Measurements from ENCODE around the gene ADI1. TPM values are rescaled to one million over a fixed set of nuclear protein-coding genes. Genes with fewer than 3 reads are reported as not detected.

ADI1 gene
- total RNA-seq, 1 donor from 2014 or later: 60.2 TPM

- peaks cover 79% of the 10 kb centered on the region for H3K36me3 ChIP-seq
- no peaks in the 10 kb centered on the region for H3K4me1 ChIP-seq
- TF ChIP-seq, protein P1, sequence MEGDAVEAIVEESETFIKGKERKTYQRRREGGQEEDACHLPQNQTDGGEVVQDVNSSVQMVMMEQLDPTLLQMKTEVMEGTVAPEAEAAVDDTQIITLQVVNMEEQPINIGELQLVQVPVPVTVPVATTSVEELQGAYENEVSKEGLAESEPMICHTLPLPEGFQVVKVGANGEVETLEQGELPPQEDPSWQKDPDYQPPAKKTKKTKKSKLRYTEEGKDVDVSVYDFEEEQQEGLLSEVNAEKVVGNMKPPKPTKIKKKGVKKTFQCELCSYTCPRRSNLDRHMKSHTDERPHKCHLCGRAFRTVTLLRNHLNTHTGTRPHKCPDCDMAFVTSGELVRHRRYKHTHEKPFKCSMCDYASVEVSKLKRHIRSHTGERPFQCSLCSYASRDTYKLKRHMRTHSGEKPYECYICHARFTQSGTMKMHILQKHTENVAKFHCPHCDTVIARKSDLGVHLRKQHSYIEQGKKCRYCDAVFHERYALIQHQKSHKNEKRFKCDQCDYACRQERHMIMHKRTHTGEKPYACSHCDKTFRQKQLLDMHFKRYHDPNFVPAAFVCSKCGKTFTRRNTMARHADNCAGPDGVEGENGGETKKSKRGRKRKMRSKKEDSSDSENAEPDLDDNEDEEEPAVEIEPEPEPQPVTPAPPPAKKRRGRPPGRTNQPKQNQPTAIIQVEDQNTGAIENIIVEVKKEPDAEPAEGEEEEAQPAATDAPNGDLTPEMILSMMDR (IDR thresholded peaks at IDR 0.05): no peak
- H3K27ac ChIP-seq: no peak overlapping the region
- no peaks in the 10 kb centered on the region for H3K9me3 ChIP-seq
- H3K4me3 ChIP-seq: no peak overlapping the region
- no peaks in the 10 kb centered on the region for H3K27me3 ChIP-seq (ENCODE audit: low read depth)
- ATAC-seq: no peak
- no peak for DNase-seq
- intact Hi-C loops (cut with DNase I): no loop called here
These were observed 22.8 kb upstream of the ADI1 start for GRCh38 chr2:3542107-3542506.

- Histone ChIP-seq H3K27me3 (ENCODE audit: low read depth) (no peaks in the 10 kb centered on the region), H3K36me3 (peaks cover 57% of the 10 kb centered on the region), H3K4me1 (peaks cover 16% of the 10 kb centered on the region), H3K27ac (no peak overlapping the region), H3K4me3 (no peak overlapping the region), H3K9me3 (no peaks in the 10 kb centered on the region)
- DNase-seq (no peak), ATAC-seq (no peak)
- TF ChIP-seq, protein P1 (IDR thresholded peaks at IDR 0.05): no peak
- intact Hi-C loops (cut with DNase I): no loop called here
These were observed 20.5 kb upstream of the ADI1 start for GRCh38 chr2:3539836-3540235.

- Histone ChIP-seq H3K36me3 (peaks cover 41% of the 10 kb centered on the region), H3K9me3 (no peaks in the 10 kb centered on the region), H3K27me3 (ENCODE audit: low read depth) (no peaks in the 10 kb centered on the region), H3K4me3 (peak overlapping the region; percentile 48), H3K4me1 (peaks cover 16% of the 10 kb centered on the region), H3K27ac (peak overlapping the region; percentile 88)
- intact Hi-C loops (cut with DNase I): no loop called here
- no peak for DNase-seq
- peak; percentile 70 to 74 for ATAC-seq
- TF ChIP-seq, protein P1 (IDR thresholded peaks at IDR 0.05): peak; percentile 49
These were observed 17.6 kb upstream of the ADI1 start for GRCh38 chr2:3536682-3537632.

DNA sequence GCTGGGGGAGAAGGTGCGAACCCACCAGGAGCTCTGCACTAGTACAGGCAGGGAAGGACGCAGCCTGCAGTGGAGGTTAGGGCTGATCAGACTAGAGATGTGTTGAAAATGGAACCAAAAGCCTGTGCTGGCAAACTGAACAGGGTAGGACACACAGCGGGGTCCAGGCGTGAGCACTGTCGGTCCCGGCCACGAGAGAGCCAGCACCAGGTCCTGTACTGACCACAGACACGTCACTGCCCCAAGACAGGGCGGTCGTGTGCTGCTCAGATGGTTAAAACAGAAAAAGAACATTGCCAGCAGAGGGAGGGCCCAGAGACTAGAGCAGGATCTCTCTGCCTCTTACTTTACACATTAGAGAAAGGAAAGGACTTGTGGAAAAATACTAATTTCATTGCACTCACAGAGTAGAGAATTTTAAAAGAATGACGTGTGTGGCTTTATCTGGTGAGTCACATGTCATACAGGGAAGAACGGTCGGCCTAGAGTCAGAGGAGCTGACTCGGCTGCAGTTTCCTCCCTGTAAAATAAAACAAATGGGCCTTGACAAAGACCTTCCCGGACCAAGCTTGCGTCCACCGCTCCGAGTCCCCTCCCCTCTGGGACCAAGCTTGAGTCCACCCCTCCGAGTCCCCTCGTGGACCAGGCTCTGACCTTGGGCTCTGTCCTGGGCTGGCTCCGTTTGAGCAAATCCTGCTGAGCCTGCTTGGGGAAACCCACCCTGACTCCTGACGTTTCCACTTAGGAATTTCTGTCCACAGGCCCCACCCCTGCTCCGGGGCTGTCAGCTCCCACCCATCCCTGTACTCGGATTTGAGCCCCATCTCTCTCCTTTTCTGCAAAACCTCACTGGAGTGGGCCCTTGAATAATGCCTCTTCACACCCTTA lies 16.7 kb upstream of the ADI1 start:
- intact Hi-C loops (cut with DNase I): no loop called here
- ATAC-seq: peak; percentile 86
- Histone ChIP-seq H3K27me3 (ENCODE audit: low read depth) (no peaks in the 10 kb centered on the region), H3K36me3 (peaks cover 33% of the 10 kb centered on the region), H3K4me1 (peaks cover 16% of the 10 kb centered on the region), H3K27ac (peak overlapping the region; percentile 88), H3K9me3 (no peaks in the 10 kb centered on the region), H3K4me3 (peak overlapping the region; percentile 48)
- peak; percentile 59 for DNase-seq
- TF ChIP-seq, protein P1 (IDR thresholded peaks at IDR 0.05): no peak

DNA sequence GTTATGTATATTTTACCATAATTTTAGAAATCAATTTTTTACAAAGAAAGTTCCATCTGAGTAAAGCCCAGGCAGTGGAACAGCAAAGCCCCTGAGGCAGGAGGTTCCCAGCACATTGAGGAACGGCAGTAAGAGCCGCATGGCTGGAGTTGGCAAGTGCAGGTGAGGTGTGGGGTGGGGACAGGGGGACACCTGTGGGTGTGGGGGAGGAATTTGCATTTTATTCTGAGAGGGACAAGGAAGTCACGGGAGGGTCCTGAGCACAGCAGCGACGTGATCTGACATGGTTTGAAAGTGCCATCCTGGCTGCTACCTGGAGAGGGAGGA lies 16.1 kb upstream of the ADI1 start:
- Histone ChIP-seq H3K4me3 (peak overlapping the region; percentile 48), H3K27ac (peak overlapping the region; percentile 88), H3K27me3 (ENCODE audit: low read depth) (no peaks in the 10 kb centered on the region), H3K9me3 (no peaks in the 10 kb centered on the region), H3K36me3 (peaks cover 27% of the 10 kb centered on the region), H3K4me1 (peaks cover 16% of the 10 kb centered on the region)
- intact Hi-C loops (cut with DNase I): no loop called here
- DNase-seq (no peak), ATAC-seq (peak; percentile 19 to 26)
- TF ChIP-seq, protein P1 (IDR thresholded peaks at IDR 0.05): no peak
